Sigmoid colon (tissue), 7 donors: ENCODE data around the gene PCK2. TPM values are rescaled to one million over a fixed set of nuclear protein-coding genes. Genes with fewer than 3 reads are reported as not detected.

Experiments used
- DNase-seq: peaks from one replicate; pipeline ENCODE4 v3.0.0-alpha.2; 2019
- H3K27ac ChIP-seq, 4 donors: fragments of 200-600 bp; sonication (generic); one replicate each; pipeline ENCODE4 v1.5.1; 2016 to 2019; ENCODE audit warnings: mild to moderate bottlenecking in 1 of 4
- H3K27me3 ChIP-seq, 3 donors: fragments of 200-600 bp; sonication (generic); one replicate each; pipeline ENCODE4 v1.5.1; 2019; ENCODE audit warnings: mild to moderate bottlenecking in 1 of 3
- H3K36me3 ChIP-seq, 4 donors: fragments of 200-600 bp; sonication (generic); one replicate each; pipeline ENCODE4 v1.5.1; 2016 to 2019
- H3K4me1 ChIP-seq, 4 donors: fragments of 200-600 bp; sonication (generic); one replicate each; pipeline ENCODE4 v1.5.1; 2017 to 2019
- H3K4me3 ChIP-seq, 4 donors: fragments of 200-600 bp; sonication (generic); one replicate each; pipeline ENCODE4 v1.5.1; 2017 to 2019; ENCODE audit warnings: mild to moderate bottlenecking in 2 of 4, moderate library complexity in 1 of 4
- H3K9me3 ChIP-seq, 4 donors: fragments of 200-600 bp in 3 of 4; sonication (generic) in 3 of 4; one replicate each; pipeline versions ENCODE4 v1.5.1 to v1.6.1; 2013 to 2019
- EP300 ChIP-seq, 4 donors: sonication (generic); formaldehyde crosslinking; IDR thresholded peaks; one replicate each; pipeline ENCODE4 v1.6.1; 2017; ENCODE audit warnings: antibody characterized with exemption in 4 of 4
- POLR2A ChIP-seq, 2 donors: fragments of 450-650 bp; IDR thresholded peaks; one replicate each; pipeline ENCODE4 v1.6.1; 2016; ENCODE audit warnings: antibody characterized with exemption in 2 of 2, mild to moderate bottlenecking in 2 of 2, moderate library complexity in 2 of 2
- POLR2AphosphoS5 ChIP-seq, 4 donors: sonication (generic); formaldehyde crosslinking; IDR thresholded peaks; one replicate each; pipeline ENCODE4 v1.6.1; 2017; ENCODE audit warnings: antibody characterized with exemption in 4 of 4
- WGBS, 2 donors: extraction: QIAGEN DNeasy Blood & Tissue Kit; methylation state at CpG; one replicate each; pipeline ENCODE4 v1.1.7; 2013; 5-methylcytosine and 5-hydroxymethylcytosine counted together
- intact Hi-C: fragments of 100-400 bp; cut with DNase I; formaldehyde crosslinking; loops from one replicate; pipeline ENCODE4 v1.15.1; 2023
- polyA plus RNA-seq, 3 donors: library from polyadenylated mRNA; stranded (reverse); fragments of 200-250 nt; gene quantifications; one replicate each; pipeline ENCODE4 v1.2.3, GENCODE V29; 2013
- total RNA-seq, 4 donors: library from RNA; depleted of rRNA; stranded (reverse); fragments of >200 nt; gene quantifications; one replicate each; pipeline ENCODE4 v1.1.0, GENCODE V29; 2016
- TF ChIP-seq, protein P1 (sequence below), 4 experiments: fragments of 450-650 bp in 3 of 4; fragments of 200-600 bp in 1 of 4; IDR thresholded peaks; one replicate each; pipeline ENCODE4 v1.5.1; 2016 to 2019; ENCODE audit warnings: antibody characterized with exemption in 4 of 4, mild to moderate bottlenecking in 3 of 4, moderate library complexity in 2 of 4
- donor health status: healthy with polysubstance abuse.
- donor health status: Bipolar disorder and iron deficiency.
- donor health status: healthy.

Gene PCK2
- total and polyA plus RNA-seq, 7 donors: 7.1 to 109 (median 12.2) TPM

DNA sequence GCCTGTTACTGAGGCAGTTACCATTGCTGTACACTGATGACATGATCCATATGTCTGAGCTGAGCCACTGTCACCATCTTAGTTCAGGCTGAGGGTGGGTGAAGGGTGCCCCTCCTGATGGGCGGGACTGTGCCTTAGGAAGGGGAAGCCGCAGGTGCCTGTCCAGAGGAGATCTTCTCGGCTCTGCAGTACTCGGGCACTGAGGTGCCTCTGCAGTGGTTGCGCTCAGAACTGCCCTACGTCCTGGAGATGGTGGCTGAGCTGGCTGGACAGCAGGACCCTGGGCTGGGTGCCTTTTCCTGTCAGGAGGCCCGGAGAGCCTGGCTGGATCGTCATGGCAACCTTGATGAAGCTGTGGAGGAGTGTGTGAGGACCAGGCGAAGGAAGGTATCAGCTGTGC lies 56.9 kb downstream of the PCK2 start:
- peaks cover 32 to 70% (median 56%) of the 10 kb centered on the region in 4 donors for H3K36me3 ChIP-seq
- H3K9me3 ChIP-seq: no peaks in the 10 kb centered on the region

DNA sequence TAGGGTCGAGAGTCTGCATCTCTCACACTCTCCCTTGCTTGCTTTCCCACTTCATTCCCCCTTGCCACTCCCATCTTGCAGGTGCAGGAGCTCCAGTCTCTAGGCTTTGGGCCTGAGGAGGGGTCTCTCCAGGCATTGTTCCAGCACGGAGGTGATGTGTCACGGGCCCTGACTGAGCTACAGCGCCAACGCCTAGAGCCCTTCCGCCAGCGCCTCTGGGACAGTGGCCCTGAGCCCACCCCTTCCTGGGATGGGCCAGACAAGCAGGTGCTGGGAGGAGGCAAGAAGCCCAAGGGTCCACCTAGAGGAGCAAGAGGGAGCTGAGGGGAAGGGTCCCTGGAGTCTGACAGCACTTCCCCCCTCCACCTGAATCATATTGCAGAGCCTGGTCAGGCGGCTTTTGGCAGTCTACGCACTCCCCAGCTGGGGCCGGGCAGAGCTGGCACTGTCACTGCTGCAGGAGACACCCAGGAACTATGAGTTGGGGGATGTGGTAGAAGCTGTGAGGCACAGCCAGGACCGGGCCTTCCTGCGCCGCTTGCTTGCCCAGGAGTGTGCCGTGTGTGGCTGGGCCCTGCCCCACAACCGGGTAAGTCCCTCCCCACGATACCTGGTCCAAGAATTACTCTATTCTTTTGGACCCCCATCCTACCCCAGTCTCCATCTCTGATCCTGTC lies 57.4 kb downstream of the PCK2 start:
- H3K4me3 ChIP-seq: no peak overlapping the region
- peaks cover 0 to 24% (median 19%) of the 10 kb centered on the region in 4 donors for H3K4me1 ChIP-seq
- DNase-seq: no peak
- no peak for TF ChIP-seq POLR2A (IDR thresholded peaks at IDR 0.05)
- TF ChIP-seq, protein P1, sequence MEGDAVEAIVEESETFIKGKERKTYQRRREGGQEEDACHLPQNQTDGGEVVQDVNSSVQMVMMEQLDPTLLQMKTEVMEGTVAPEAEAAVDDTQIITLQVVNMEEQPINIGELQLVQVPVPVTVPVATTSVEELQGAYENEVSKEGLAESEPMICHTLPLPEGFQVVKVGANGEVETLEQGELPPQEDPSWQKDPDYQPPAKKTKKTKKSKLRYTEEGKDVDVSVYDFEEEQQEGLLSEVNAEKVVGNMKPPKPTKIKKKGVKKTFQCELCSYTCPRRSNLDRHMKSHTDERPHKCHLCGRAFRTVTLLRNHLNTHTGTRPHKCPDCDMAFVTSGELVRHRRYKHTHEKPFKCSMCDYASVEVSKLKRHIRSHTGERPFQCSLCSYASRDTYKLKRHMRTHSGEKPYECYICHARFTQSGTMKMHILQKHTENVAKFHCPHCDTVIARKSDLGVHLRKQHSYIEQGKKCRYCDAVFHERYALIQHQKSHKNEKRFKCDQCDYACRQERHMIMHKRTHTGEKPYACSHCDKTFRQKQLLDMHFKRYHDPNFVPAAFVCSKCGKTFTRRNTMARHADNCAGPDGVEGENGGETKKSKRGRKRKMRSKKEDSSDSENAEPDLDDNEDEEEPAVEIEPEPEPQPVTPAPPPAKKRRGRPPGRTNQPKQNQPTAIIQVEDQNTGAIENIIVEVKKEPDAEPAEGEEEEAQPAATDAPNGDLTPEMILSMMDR (IDR thresholded peaks at IDR 0.05): no peak
- TF ChIP-seq POLR2AphosphoS5 (IDR thresholded peaks at IDR 0.05): no peak
- TF ChIP-seq EP300 (IDR thresholded peaks at IDR 0.05): no peak
- peaks cover 38 to 76% (median 62%) of the 10 kb centered on the region in 4 donors for H3K36me3 ChIP-seq
- H3K27ac ChIP-seq: no peak overlapping the region
- 94 to 98% methylated on average over 16 of the region's 16 CpGs for WGBS, 2 donors
- no peaks in the 10 kb centered on the region for H3K27me3 ChIP-seq
- intact Hi-C loops: no loop called here
- H3K9me3 ChIP-seq: no peaks in the 10 kb centered on the region

More for the DNA sequence above, 56.9 kb downstream of the PCK2 start:
- DNase-seq: no peak
- intact Hi-C loops: no loop called here
- H3K27ac ChIP-seq: no peak overlapping the region
- H3K27me3 ChIP-seq: no peaks in the 10 kb centered on the region
- peaks cover 0 to 26% (median 21%) of the 10 kb centered on the region in 4 donors for H3K4me1 ChIP-seq
- 92% methylated on average over 9 of the region's 9 CpGs for WGBS, 2 donors
- TF ChIP-seq EP300 (IDR thresholded peaks at IDR 0.05) (no peak), POLR2A (IDR thresholded peaks at IDR 0.05) (no peak), POLR2AphosphoS5 (IDR thresholded peaks at IDR 0.05) (no peak)
- TF ChIP-seq, protein P1 (IDR thresholded peaks at IDR 0.05): no peak
- no peak overlapping the region for H3K4me3 ChIP-seq

Other genes starting within 250 kb of the PCK2 start
- 10 to 100 TPM; 23.8 to 52.4 (median 37.8) TPM for gene DHRS4, start 140.5 kb upstream of the PCK2 start, total RNA-seq
- gene DHRS4, start 140.5 kb upstream of the PCK2 start, polyA plus RNA-seq: 10 to 100 TPM; 71.1 to 87.1 (median 74.0) TPM
- gene DHRS4L2, start 105.4 kb upstream of the PCK2 start, total RNA-seq: 10 to 100 TPM in 3 of 4 donors, 1 to 10 TPM in 1; 8.0 to 20.0 (median 17.6) TPM
- 10 to 100 TPM; 57.1 to 62.7 (median 57.6) TPM for gene DHRS4L2, start 105.4 kb upstream of the PCK2 start, polyA plus RNA-seq
- 1 to 10 TPM in 2 of 4 donors, under 1 TPM in 2; 0.14 to 3.3 (median 0.62) TPM for gene CARMIL3, start 42.3 kb upstream of the PCK2 start, total RNA-seq
- gene CARMIL3, start 42.3 kb upstream of the PCK2 start, polyA plus RNA-seq: 1 to 10 TPM in 1 of 3 donors, under 1 TPM in 2; under 0.01 to 1.7 (median 0.23) TPM
- 1 to 10 TPM in 3 of 4 donors, not detected in 1; 1.8 to 3.3 (median 2.9) TPM for gene CPNE6, start 22.7 kb upstream of the PCK2 start, total RNA-seq
- gene CPNE6, start 22.7 kb upstream of the PCK2 start, polyA plus RNA-seq: under 1 TPM in 1 of 3 donors, not detected in 2; 0.42 TPM
- 10 to 100 TPM; 37.7 to 82.9 (median 54.8) TPM for gene DCAF11, start 20.5 kb downstream of the PCK2 start, total RNA-seq
- 10 to 100 TPM; 70.9 to 79.8 (median 75.1) TPM for gene DCAF11, start 20.5 kb downstream of the PCK2 start, polyA plus RNA-seq
- 1 to 10 TPM in 2 of 4 donors, under 1 TPM in 2; 0.71 to 2.2 (median 1.4) TPM for gene NRL, start 20.6 kb downstream of the PCK2 start, total RNA-seq
- 1 to 10 TPM; 1.2 to 2.9 (median 1.8) TPM for gene NRL, start 20.6 kb downstream of the PCK2 start, polyA plus RNA-seq
- under 1 TPM in 1 of 4 donors, not detected in 3; 0.33 TPM for gene FITM1, start 36.3 kb downstream of the PCK2 start, total RNA-seq
- 1 to 10 TPM in 1 of 3 donors, not detected in 2; 1.8 TPM for gene FITM1, start 36.3 kb downstream of the PCK2 start, polyA plus RNA-seq
- gene PSME1, start 41.9 kb downstream of the PCK2 start, total RNA-seq: 100 to 1,000 TPM; 129 to 186 (median 152) TPM
- 100 to 1,000 TPM; 309 to 438 (median 416) TPM for gene PSME1, start 41.9 kb downstream of the PCK2 start, polyA plus RNA-seq
- gene EMC9, start 47.3 kb downstream of the PCK2 start, total RNA-seq: 10 to 100 TPM in 3 of 4 donors, 1 to 10 TPM in 1; 5.0 to 20.9 (median 12.9) TPM
- 10 to 100 TPM; 20.6 to 37.2 (median 30.8) TPM for gene EMC9, start 47.3 kb downstream of the PCK2 start, polyA plus RNA-seq
- 10 to 100 TPM; 26.2 to 43.5 (median 34.5) TPM for gene PSME2, start 52.3 kb downstream of the PCK2 start, total RNA-seq
- gene PSME2, start 52.3 kb downstream of the PCK2 start, polyA plus RNA-seq: 100 to 1,000 TPM; 228 to 485 (median 356) TPM
- gene RNF31, start 53.2 kb downstream of the PCK2 start, total RNA-seq: 10 to 100 TPM; 20.2 to 38.4 (median 29.7) TPM
- 10 to 100 TPM; 13.6 to 57.8 (median 37.8) TPM for gene RNF31, start 53.2 kb downstream of the PCK2 start, polyA plus RNA-seq
- 100 to 1,000 TPM in 1 of 4 donors, 10 to 100 TPM in 3; 54.6 to 103 (median 56.1) TPM for gene IRF9, start 67.0 kb downstream of the PCK2 start, total RNA-seq
- 100 to 1,000 TPM in 1 of 3 donors, 10 to 100 TPM in 2; 46.2 to 115 (median 51.8) TPM for gene IRF9, start 67.0 kb downstream of the PCK2 start, polyA plus RNA-seq
- 10 to 100 TPM in 2 of 4 donors, 1 to 10 TPM in 2; 4.6 to 24.1 (median 8.3) TPM for gene REC8, start 77.8 kb downstream of the PCK2 start, total RNA-seq
- 10 to 100 TPM in 1 of 3 donors, 1 to 10 TPM in 2; 1.8 to 21.7 (median 2.5) TPM for gene REC8, start 77.8 kb downstream of the PCK2 start, polyA plus RNA-seq
- 10 to 100 TPM; 11.0 to 37.1 (median 13.2) TPM for gene IPO4, start 94.5 kb downstream of the PCK2 start, total RNA-seq
- gene IPO4, start 94.5 kb downstream of the PCK2 start, polyA plus RNA-seq: 10 to 100 TPM in 1 of 3 donors, 1 to 10 TPM in 2; 3.0 to 24.4 (median 5.4) TPM
- 10 to 100 TPM; 29.6 to 36.9 (median 34.7) TPM for gene TM9SF1, start 101.1 kb downstream of the PCK2 start, total RNA-seq
- 10 to 100 TPM in 2 of 3 donors, 1 to 10 TPM in 1; 7.9 to 37.2 (median 10.8) TPM for gene TM9SF1, start 101.1 kb downstream of the PCK2 start, polyA plus RNA-seq
- gene TSSK4, start 111.4 kb downstream of the PCK2 start, total RNA-seq: under 1 TPM in 1 of 4 donors, not detected in 3; 0.66 TPM
- under 1 TPM in 1 of 3 donors, not detected in 2; 0.22 TPM for gene TSSK4, start 111.4 kb downstream of the PCK2 start, polyA plus RNA-seq
- 100 to 1,000 TPM in 2 of 4 donors, 10 to 100 TPM in 2; 65.6 to 149 (median 102) TPM for gene CHMP4A, start 119.2 kb downstream of the PCK2 start, total RNA-seq
- gene CHMP4A, start 119.2 kb downstream of the PCK2 start, polyA plus RNA-seq: 100 to 1,000 TPM in 2 of 3 donors, 10 to 100 TPM in 1; 81.6 to 116 (median 109) TPM
- gene MDP1, start 121.8 kb downstream of the PCK2 start, total RNA-seq: 10 to 100 TPM; 22.4 to 31.7 (median 26.5) TPM
- 10 to 100 TPM; 15.1 to 34.2 (median 28.8) TPM for gene MDP1, start 121.8 kb downstream of the PCK2 start, polyA plus RNA-seq
- gene NEDD8, start 138.1 kb downstream of the PCK2 start, total RNA-seq: 100 to 1,000 TPM; 104 to 217 (median 189) TPM
- 100 to 1,000 TPM; 204 to 243 (median 221) TPM for gene NEDD8, start 138.1 kb downstream of the PCK2 start, polyA plus RNA-seq
- gene GMPR2, start 138.6 kb downstream of the PCK2 start, total RNA-seq: 10 to 100 TPM; 44.3 to 63.9 (median 48.3) TPM
- gene GMPR2, start 138.6 kb downstream of the PCK2 start, polyA plus RNA-seq: 10 to 100 TPM; 56.5 to 97.1 (median 58.9) TPM
- 10 to 100 TPM; 36.6 to 55.3 (median 50.1) TPM for gene TINF2, start 148.3 kb downstream of the PCK2 start, total RNA-seq
- 10 to 100 TPM; 41.4 to 54.1 (median 43.5) TPM for gene TINF2, start 148.3 kb downstream of the PCK2 start, polyA plus RNA-seq
- gene TGM1, start 168.9 kb downstream of the PCK2 start, total RNA-seq: 1 to 10 TPM in 2 of 4 donors, under 1 TPM in 1, not detected in 1; 0.33 to 1.1 (median 1.1) TPM
- 1 to 10 TPM in 1 of 3 donors, under 1 TPM in 2; 0.60 to 2.7 (median 0.69) TPM for gene TGM1, start 168.9 kb downstream of the PCK2 start, polyA plus RNA-seq
- 10 to 100 TPM; 14.0 to 25.2 (median 20.0) TPM for gene RABGGTA, start 177.3 kb downstream of the PCK2 start, total RNA-seq
- 10 to 100 TPM; 27.3 to 32.4 (median 31.9) TPM for gene RABGGTA, start 177.3 kb downstream of the PCK2 start, polyA plus RNA-seq
- 10 to 100 TPM; 13.9 to 34.6 (median 29.3) TPM for gene DHRS1, start 205.5 kb downstream of the PCK2 start, total RNA-seq
- 10 to 100 TPM; 39.6 to 56.6 (median 40.8) TPM for gene DHRS1, start 205.5 kb downstream of the PCK2 start, polyA plus RNA-seq
- gene NOP9, start 205.5 kb downstream of the PCK2 start, total RNA-seq: 10 to 100 TPM; 12.8 to 16.8 (median 14.9) TPM
- 10 to 100 TPM in 2 of 3 donors, 1 to 10 TPM in 1; 7.8 to 29.0 (median 11.3) TPM for gene NOP9, start 205.5 kb downstream of the PCK2 start, polyA plus RNA-seq
- gene CIDEB, start 213.7 kb downstream of the PCK2 start, total RNA-seq: 1 to 10 TPM; 4.7 to 9.5 (median 8.0) TPM
- 1 to 10 TPM; 7.2 to 8.6 (median 7.2) TPM for gene CIDEB, start 213.7 kb downstream of the PCK2 start, polyA plus RNA-seq
- 1 to 10 TPM; 2.5 to 5.5 (median 4.3) TPM for gene LTB4R2, start 215.8 kb downstream of the PCK2 start, total RNA-seq
- gene LTB4R2, start 215.8 kb downstream of the PCK2 start, polyA plus RNA-seq: 1 to 10 TPM in 1 of 3 donors, under 1 TPM in 1, not detected in 1; under 0.01 to 3.9 TPM
- 1 to 10 TPM; 2.1 to 4.2 (median 2.9) TPM for gene LTB4R, start 217.2 kb downstream of the PCK2 start, total RNA-seq
- gene LTB4R, start 217.2 kb downstream of the PCK2 start, polyA plus RNA-seq: 1 to 10 TPM in 2 of 3 donors, under 1 TPM in 1; 0.60 to 9.8 (median 2.1) TPM
- gene ADCY4, start 240.8 kb downstream of the PCK2 start, total RNA-seq: 10 to 100 TPM in 3 of 4 donors, 1 to 10 TPM in 1; 8.1 to 36.0 (median 17.7) TPM
- 10 to 100 TPM in 1 of 3 donors, 1 to 10 TPM in 2; 1.4 to 16.5 (median 2.4) TPM for gene ADCY4, start 240.8 kb downstream of the PCK2 start, polyA plus RNA-seq
- gene RIPK3, start 245.7 kb downstream of the PCK2 start, total RNA-seq: 10 to 100 TPM in 1 of 4 donors, 1 to 10 TPM in 3; 2.6 to 12.5 (median 3.7) TPM
- gene RIPK3, start 245.7 kb downstream of the PCK2 start, polyA plus RNA-seq: 10 to 100 TPM; 28.8 to 66.4 (median 43.5) TPM